Gastroesophageal sphincter (tissue), 4 donors: ENCODE data around the gene TCP10L. TPM values are rescaled to one million over a fixed set of nuclear protein-coding genes. Genes with fewer than 3 reads are reported as not detected.

Experiments
- ATAC-seq: fragments of 150-250 bp; one replicate; pipeline ENCODE4 v1.9.1; 2016; ENCODE audit warnings: mild to moderate bottlenecking, moderate library complexity
- H3K27ac ChIP-seq, 4 donors: fragments of 200-600 bp; sonication (generic) in 3 of 4; 1 replicate in 3 of 4; 2 replicates in 1 of 4; pipeline ENCODE4 v1.5.1; 2016 to 2019
- H3K27me3 ChIP-seq: fragments of 200-600 bp; sonication (generic); one replicate; pipeline ENCODE4 v1.5.1; 2019
- H3K36me3 ChIP-seq, 2 donors: fragments of 200-600 bp; sonication (generic); one replicate each; pipeline ENCODE4 v1.5.1; 2019; ENCODE audit warnings: control low read depth in 1 of 2
- H3K4me1 ChIP-seq, 3 donors: fragments of 200-600 bp; sonication (generic); 1 replicate in 2 of 3; 2 replicates in 1 of 3; pipeline ENCODE4 v1.5.1; 2016 to 2019; ENCODE audit warnings: control low read depth in 2 of 3
- H3K4me3 ChIP-seq, 2 donors: fragments of 200-600 bp; sonication (generic); one replicate each; pipeline ENCODE4 v1.5.1; 2019; ENCODE audit warnings: mild to moderate bottlenecking in 1 of 2, moderate library complexity in 1 of 2
- H3K9me3 ChIP-seq, 3 donors: fragments of 200-600 bp; sonication (generic); one replicate each; pipeline ENCODE4 v1.5.1; 2017 to 2019; ENCODE audit warnings: control low read depth in 2 of 3
- EP300 ChIP-seq: sonication (generic); formaldehyde crosslinking; IDR thresholded peaks from one replicate; pipeline ENCODE4 v1.6.1; 2017; ENCODE audit warnings: antibody characterized with exemption, mild to moderate bottlenecking
- POLR2A ChIP-seq, 2 donors: fragments of 450-650 bp; IDR thresholded peaks; one replicate each; pipeline ENCODE4 v1.6.1; 2017; ENCODE audit warnings: antibody characterized with exemption in 2 of 2, mild to moderate bottlenecking in 2 of 2, moderate library complexity in 1 of 2
- POLR2AphosphoS5 ChIP-seq: sonication (generic); formaldehyde crosslinking; IDR thresholded peaks from one replicate; pipeline ENCODE4 v1.6.1; 2017; ENCODE audit warnings: antibody characterized with exemption
- WGBS, 2 donors: methylation state at CpG; one replicate each; pipeline ENCODE4 v1.1.5; 2018; ENCODE audit warnings: low coverage in 1 of 2; 5-methylcytosine and 5-hydroxymethylcytosine counted together
- small RNA-seq, 4 donors: library from RNA; depleted of rRNA; stranded (forward); fragments of <200 nt; gene quantifications; one replicate each; pipeline ENCODE3, GENCODE V24; 2016
- total RNA-seq, 4 donors: library from RNA; depleted of rRNA; stranded (reverse); fragments of >200 nt; gene quantifications; one replicate each; pipeline ENCODE4 v1.1.0, GENCODE V29; 2016
- TF ChIP-seq, protein P1 (sequence below), 4 experiments: fragments of 200-600 bp in 2 of 4; fragments of 450-650 bp in 2 of 4; sonication (generic) in 1 of 4; IDR thresholded peaks; one replicate each; pipeline ENCODE4 v1.5.1; 2017 to 2019; ENCODE audit warnings: antibody characterized with exemption in 4 of 4, mild to moderate bottlenecking in 2 of 4, moderate library complexity in 2 of 4

The TCP10L gene
- total RNA-seq, 4 donors from 2014 or later, result 1.6 to 2.7 TPM; not detected in 2

DNA sequence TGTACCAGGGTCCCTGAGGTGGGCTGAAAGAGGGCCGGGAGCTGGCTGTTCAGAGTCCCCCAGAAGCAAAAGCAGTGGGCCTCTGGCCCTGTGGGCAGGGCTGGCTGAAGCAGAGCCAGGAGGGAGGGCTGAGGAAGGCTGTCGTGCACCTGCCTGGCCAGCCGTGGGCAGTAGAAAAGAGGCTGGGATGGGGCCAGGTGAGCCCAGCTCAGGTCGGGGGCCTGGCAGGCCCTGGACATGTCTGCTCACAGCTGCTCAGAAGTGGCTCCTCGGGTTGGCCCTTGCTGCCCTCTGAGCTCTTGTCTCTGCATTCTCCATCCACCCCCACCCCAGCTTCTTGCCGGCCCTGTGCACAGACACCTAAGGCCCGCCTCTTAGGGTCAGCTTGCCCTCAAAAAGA lies 60.0 kb downstream of the TCP10L start:
- Histone ChIP-seq H3K9me3 (no peaks in the 10 kb centered on the region), H3K36me3 (no peaks in the 10 kb centered on the region), H3K27ac (peak overlapping the region in 3 of 4 donors; percentile 44 to 76 (median 47)), H3K4me3 (no peak overlapping the region), H3K4me1 (peaks cover 3 to 37% (median 16%) of the 10 kb centered on the region in 3 donors), H3K27me3 (no peaks in the 10 kb centered on the region)
- WGBS, 2 donors, result 76% methylated on average over 5 of the region's 7 CpGs; no CpG with 5 or more reads in 1 of the 2 donors
- no peak for ATAC-seq
- TF ChIP-seq POLR2A (IDR thresholded peaks at IDR 0.05), result no peak
- TF ChIP-seq POLR2AphosphoS5, result no peak
- TF ChIP-seq EP300, result no peak
- TF ChIP-seq, protein P1, sequence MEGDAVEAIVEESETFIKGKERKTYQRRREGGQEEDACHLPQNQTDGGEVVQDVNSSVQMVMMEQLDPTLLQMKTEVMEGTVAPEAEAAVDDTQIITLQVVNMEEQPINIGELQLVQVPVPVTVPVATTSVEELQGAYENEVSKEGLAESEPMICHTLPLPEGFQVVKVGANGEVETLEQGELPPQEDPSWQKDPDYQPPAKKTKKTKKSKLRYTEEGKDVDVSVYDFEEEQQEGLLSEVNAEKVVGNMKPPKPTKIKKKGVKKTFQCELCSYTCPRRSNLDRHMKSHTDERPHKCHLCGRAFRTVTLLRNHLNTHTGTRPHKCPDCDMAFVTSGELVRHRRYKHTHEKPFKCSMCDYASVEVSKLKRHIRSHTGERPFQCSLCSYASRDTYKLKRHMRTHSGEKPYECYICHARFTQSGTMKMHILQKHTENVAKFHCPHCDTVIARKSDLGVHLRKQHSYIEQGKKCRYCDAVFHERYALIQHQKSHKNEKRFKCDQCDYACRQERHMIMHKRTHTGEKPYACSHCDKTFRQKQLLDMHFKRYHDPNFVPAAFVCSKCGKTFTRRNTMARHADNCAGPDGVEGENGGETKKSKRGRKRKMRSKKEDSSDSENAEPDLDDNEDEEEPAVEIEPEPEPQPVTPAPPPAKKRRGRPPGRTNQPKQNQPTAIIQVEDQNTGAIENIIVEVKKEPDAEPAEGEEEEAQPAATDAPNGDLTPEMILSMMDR (IDR thresholded peaks at IDR 0.05), result no peak

DNA sequence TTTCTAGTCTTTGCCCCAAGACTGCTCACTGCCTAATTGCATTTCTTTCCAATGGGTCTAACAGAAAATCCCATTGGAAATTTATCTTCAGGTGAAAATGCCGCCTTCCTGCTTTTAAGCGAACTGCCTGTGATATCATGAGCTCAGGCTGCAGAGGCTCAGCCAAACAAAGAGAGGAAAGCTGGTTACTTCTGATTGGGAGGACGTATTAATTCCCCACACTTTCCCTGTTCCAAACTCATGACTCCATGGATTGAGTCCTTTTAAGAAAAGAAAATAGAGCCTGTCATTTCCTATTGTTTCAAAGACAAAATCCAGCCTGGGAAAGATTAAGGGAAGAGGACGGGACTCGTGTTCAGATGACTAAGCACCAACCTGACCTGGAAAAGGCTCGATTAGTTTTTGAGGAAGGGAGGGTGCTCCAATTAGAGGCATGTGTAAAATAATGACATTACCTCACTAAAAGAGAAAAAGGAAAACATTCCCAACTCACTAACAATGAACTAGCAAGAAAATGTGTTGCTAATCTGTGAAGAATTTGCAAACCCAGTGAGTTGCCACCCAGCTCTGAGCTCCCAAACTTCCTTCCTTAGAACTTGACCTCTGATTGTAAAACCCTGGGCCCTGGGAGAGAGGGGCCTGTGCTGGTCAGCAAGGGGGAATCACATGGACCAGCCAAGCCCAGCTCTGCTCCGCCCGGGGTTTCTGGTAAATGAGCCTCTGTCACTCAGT lies 61.2 kb downstream of the TCP10L start:
- Histone ChIP-seq H3K36me3 (no peaks in the 10 kb centered on the region), H3K9me3 (no peaks in the 10 kb centered on the region), H3K27me3 (no peaks in the 10 kb centered on the region), H3K4me3 (no peak overlapping the region), H3K27ac (peak overlapping the region in 3 of 4 donors; percentile 44 to 81 (median 76)), H3K4me1 (peaks cover 3 to 44% (median 16%) of the 10 kb centered on the region in 3 donors)
- 38 to 52% methylated on average over 3 to 6 of the region's 8 CpGs for WGBS, 2 donors
- TF ChIP-seq, protein P1 (IDR thresholded peaks at IDR 0.05), result no peak
- TF ChIP-seq POLR2A (IDR thresholded peaks at IDR 0.05), result no peak
- no peak for TF ChIP-seq POLR2AphosphoS5
- TF ChIP-seq EP300, result no peak
- peak; percentile 49 for ATAC-seq

Small RNAs within 50 kb of the gene (small RNA-seq; reads per million reads assigned to genes)
- 0 reads per million in 4 donors for gene RF00438
- gene RNA5SP490, result 0 to 0.18 (median 0) reads per million in 4 donors

Other genes with a start within 250 kb of the TCP10L start
- 10 to 100 TPM; 18.3 to 26.9 (median 20.7) TPM for gene URB1, start 192.5 kb downstream of the TCP10L start, total RNA-seq
- 10 to 100 TPM; 43.1 to 71.4 (median 51.1) TPM for gene EVA1C, start 172.8 kb downstream of the TCP10L start, total RNA-seq
- 10 to 100 TPM; 28.2 to 55.7 (median 32.0) TPM for gene CFAP298, start 26.9 kb upstream of the TCP10L start, total RNA-seq
- 10 to 100 TPM in 2 of 4 donors, 1 to 10 TPM in 2; 8.8 to 12.4 (median 10.2) TPM for gene SYNJ1, start 142.5 kb upstream of the TCP10L start, total RNA-seq
- gene PAXBP1, start 186.2 kb upstream of the TCP10L start, total RNA-seq, result 10 to 100 TPM; 21.0 to 49.8 (median 33.9) TPM